Fibroblast of lung (primary cell): Measurements from ENCODE around the gene RAB30. TPM values are rescaled to one million over a fixed set of nuclear protein-coding genes. Genes with fewer than 3 reads are reported as not detected.
A peak's percentile ranks its signal among the peaks of the same experiment; 100 is the strongest.

Experiments
- DNase-seq, 2 donors: peaks; one replicate each; pipeline versions ENCODE4 v3.0.0 to v3.0.0-alpha.2; 2010; ENCODE audit warnings: low read depth in 2 of 2
- H2AFZ ChIP-seq: 2 replicates; pipeline ENCODE4 v1.5.1; 2012; ENCODE audit warnings: low read length, control low read depth, inconsistent platforms
- H3K27ac ChIP-seq: 2 replicates; pipeline ENCODE4 v1.5.1; 2011; ENCODE audit warnings: low read length, control low read depth; ENCODE audit not compliant: insufficient read depth
- H3K27me3 ChIP-seq: 2 replicates; pipeline ENCODE4 v1.5.1; 2011; ENCODE audit warnings: mild to moderate bottlenecking, low read length; ENCODE audit not compliant: control insufficient read depth, insufficient read depth
- H3K36me3 ChIP-seq: 2 replicates; pipeline ENCODE4 v1.5.1; 2011; ENCODE audit warnings: low read length; ENCODE audit not compliant: control insufficient read depth, insufficient read depth
- H3K4me1 ChIP-seq: 2 replicates; pipeline ENCODE4 v1.5.1; 2011; ENCODE audit warnings: low read length; ENCODE audit not compliant: control insufficient read depth, insufficient read depth; ENCODE audit errors: extremely low read depth
- H3K4me2 ChIP-seq: 2 replicates; pipeline ENCODE4 v1.5.1; 2011; ENCODE audit warnings: low read length, control low read depth; ENCODE audit not compliant: insufficient read depth; ENCODE audit errors: extremely low read depth
- H3K4me3 ChIP-seq, 4 experiments: fragments of 200-600 bp in 1 of 4; sonication (generic) in 1 of 4; replicated peaks in 1 of 4; 2 replicates each; pipeline ENCODE4 v1.5.1; 2011 to 2016; ENCODE audit warnings: low read length in 4 of 4, low read depth in 3 of 4, mild to moderate bottlenecking in 3 of 4, control low read depth in 2 of 4, inconsistent platforms in 1 of 4, mixed read lengths in 1 of 4; ENCODE audit not compliant: insufficient read depth in 1 of 4; ENCODE audit errors: control extremely low read depth in 1 of 4
- H3K79me2 ChIP-seq: 2 replicates; pipeline ENCODE4 v1.5.1; 2012; ENCODE audit warnings: mild to moderate bottlenecking, low read length, inconsistent platforms; ENCODE audit not compliant: control insufficient read depth, insufficient read depth
- H3K9ac ChIP-seq: 2 replicates; pipeline ENCODE4 v1.5.1; 2011; ENCODE audit warnings: mild to moderate bottlenecking, low read length, control low read depth; ENCODE audit not compliant: insufficient read depth
- H3K9me3 ChIP-seq: 2 replicates; pipeline ENCODE4 v1.5.1; 2012; ENCODE audit warnings: low read depth, low read length; ENCODE audit not compliant: control insufficient read depth, insufficient read depth
- H4K20me1 ChIP-seq: 2 replicates; pipeline ENCODE4 v1.5.1; 2011; ENCODE audit warnings: low read length; ENCODE audit not compliant: control insufficient read depth, insufficient read depth; ENCODE audit errors: extremely low read depth
- CTCF ChIP-seq, 2 donors: IDR thresholded peaks in 1 of 2; conservative IDR thresholded peaks in 1 of 2; 1 replicate in 1 of 2; 2 replicates in 1 of 2; pipeline ENCODE4 v1.5.1; 2011 to 2012; ENCODE audit warnings: low read length in 2 of 2, control low read depth in 1 of 2, inconsistent platforms in 1 of 2, low read depth in 1 of 2, mild to moderate bottlenecking in 1 of 2
- EZH2 ChIP-seq: IDR thresholded peaks from 2 replicates; pipeline ENCODE4 v1.5.1; 2012; ENCODE audit warnings: low read length, control low read depth, mild to moderate bottlenecking; ENCODE audit errors: missing control alignments
- polyA plus RNA-seq, 2 donors: library from polyadenylated mRNA; depleted of rRNA in 1 of 2; stranded (reverse) in 1 of 2; unstranded in 1 of 2; fragments of >200 nt; gene quantifications; 2 replicates each; pipeline ENCODE4 v1.2.1, GENCODE V29; 2011 to 2012; ENCODE audit warnings: missing spikeins in 1 of 2
- total RNA-seq: library from RNA; depleted of rRNA; stranded (reverse); fragments of >200 nt; gene quantifications from 2 replicates; pipeline ENCODE4 v1.2.1, GENCODE V29; 2014

RAB30 gene
- total and polyA plus RNA-seq, 2 donors (not counting 1 experiment from before 2014, with no cell fraction given): 33.9 to 45.2 TPM

GRCh38 chr11:83060965-83061364 is 10.7 kb downstream of the RAB30 start:
- H3K27ac ChIP-seq: no peak overlapping the region
- H3K36me3 ChIP-seq: no peaks in the 10 kb centered on the region
- H3K27me3 ChIP-seq: no peaks in the 10 kb centered on the region
- no peak overlapping the region for H3K9ac ChIP-seq
- no peak for DNase-seq
- H2AFZ ChIP-seq: no peak overlapping the region
- H3K9me3 ChIP-seq: no peaks in the 10 kb centered on the region
- H3K4me2 ChIP-seq: no peak overlapping the region
- no peaks in the 10 kb centered on the region for H4K20me1 ChIP-seq
- H3K4me3 ChIP-seq: no peak overlapping the region
- no peak for TF ChIP-seq EZH2
- no peak for TF ChIP-seq CTCF (conservative IDR thresholded peaks at IDR 0.05 in 1 of 2, IDR thresholded peaks at IDR 0.05 in 1 of 2; ENCODE audit: low read depth in 1 of 2, low read length in 2 of 2)
- H3K4me1 ChIP-seq: peaks cover 2% of the 10 kb centered on the region
- H3K79me2 ChIP-seq: peaks cover 49% of the 10 kb centered on the region

GRCh38 chr11:83057721-83058120 is 14.0 kb downstream of the RAB30 start:
- no peak overlapping the region for H3K4me3 ChIP-seq
- no peak overlapping the region for H2AFZ ChIP-seq
- no peaks in the 10 kb centered on the region for H3K36me3 ChIP-seq
- H3K4me1 ChIP-seq: peaks cover 6% of the 10 kb centered on the region
- H3K79me2 ChIP-seq: peaks cover 47% of the 10 kb centered on the region
- no peak overlapping the region for H3K27ac ChIP-seq
- no peaks in the 10 kb centered on the region for H3K27me3 ChIP-seq
- TF ChIP-seq CTCF (conservative IDR thresholded peaks at IDR 0.05 in 1 of 2, IDR thresholded peaks at IDR 0.05 in 1 of 2; ENCODE audit: low read depth in 1 of 2, low read length in 2 of 2) (no peak), EZH2 (no peak)
- no peaks in the 10 kb centered on the region for H4K20me1 ChIP-seq
- H3K9me3 ChIP-seq: no peaks in the 10 kb centered on the region
- DNase-seq: no peak
- no peak overlapping the region for H3K9ac ChIP-seq
- H3K4me2 ChIP-seq: no peak overlapping the region

GRCh38 chr11:83056611-83057010 is 15.1 kb downstream of the RAB30 start:
- H3K27me3 ChIP-seq: no peaks in the 10 kb centered on the region
- H3K9ac ChIP-seq: no peak overlapping the region
- H3K36me3 ChIP-seq: no peaks in the 10 kb centered on the region

More at GRCh38 chr11:83056611-83057010, 15.1 kb downstream of the RAB30 start:
- Histone ChIP-seq H3K27ac (no peak overlapping the region), H4K20me1 (no peaks in the 10 kb centered on the region), H3K9me3 (no peaks in the 10 kb centered on the region), H3K4me3 (no peak overlapping the region), H3K79me2 (peaks cover 39% of the 10 kb centered on the region), H3K4me2 (peak overlapping the region; percentile 9), H3K4me1 (peaks cover 13% of the 10 kb centered on the region), H2AFZ (no peak overlapping the region)
- TF ChIP-seq EZH2 (no peak), CTCF (conservative IDR thresholded peaks at IDR 0.05 in 1 of 2, IDR thresholded peaks at IDR 0.05 in 1 of 2; ENCODE audit: low read depth in 1 of 2, low read length in 2 of 2) (no peak)
- DNase-seq: no peak
